OCI-LY1 (cell line): ENCODE results near the gene TMEM176A.

Experiments
- H2AFZ ChIP-seq: fragments of 200-600 bp; sonication (generic), shearing (Covaris generic); 2 replicates; pipeline ENCODE4 v1.6.0; 2014; ENCODE audit warnings: antibody characterized with exemption, mild to moderate bottlenecking, low read length
- H3F3A ChIP-seq: fragments of 200-600 bp; sonication (generic), shearing (Covaris generic); 2 replicates; pipeline ENCODE4 v1.6.0; 2014; ENCODE audit warnings: mild to moderate bottlenecking, antibody characterized with exemption, low read length, moderate library complexity; ENCODE audit not compliant: insufficient read depth
- H3K27ac ChIP-seq: fragments of 200-600 bp; sonication (generic); 2 replicates; pipeline ENCODE4 v1.5.1; 2014; ENCODE audit warnings: low read length, mixed run types, mild to moderate bottlenecking, low read depth; ENCODE audit not compliant: poor library complexity, severe bottlenecking
- H3K27me3 ChIP-seq: fragments of 200-600 bp; sonication (generic); 2 replicates; pipeline ENCODE4 v1.6.0; 2014; ENCODE audit warnings: antibody characterized with exemption, mild to moderate bottlenecking, low read length, moderate library complexity; ENCODE audit not compliant: insufficient read depth
- H3K36me3 ChIP-seq: fragments of 200-600 bp; sonication (generic); 2 replicates; pipeline ENCODE4 v1.6.1; 2014; ENCODE audit warnings: mild to moderate bottlenecking, antibody characterized with exemption, low read length, moderate library complexity, mixed read lengths; ENCODE audit not compliant: insufficient read depth
- H3K4me1 ChIP-seq: fragments of 200-600 bp; sonication (generic); 2 replicates; pipeline ENCODE4 v1.5.1; 2014; ENCODE audit warnings: mild to moderate bottlenecking, low read length, moderate library complexity; ENCODE audit not compliant: insufficient read depth, severe bottlenecking
- H3K4me2 ChIP-seq: fragments of 200-600 bp; sonication (generic), shearing (Covaris generic); 2 replicates; pipeline ENCODE4 v1.6.1; 2014; ENCODE audit warnings: low read length
- H3K4me3 ChIP-seq: fragments of 200-600 bp; sonication (generic); 2 replicates; pipeline ENCODE4 v1.5.1; 2014; ENCODE audit warnings: low read length, low read depth, mild to moderate bottlenecking, mixed read lengths; ENCODE audit not compliant: poor library complexity, severe bottlenecking
- H3K79me2 ChIP-seq: fragments of 200-600 bp; shearing (Covaris generic); 2 replicates; pipeline ENCODE4 v1.6.1; 2016; ENCODE audit warnings: mixed run types, low read length, mixed read lengths; ENCODE audit not compliant: insufficient read depth
- H3K9ac ChIP-seq: fragments of 200-600 bp; sonication (generic), shearing (Covaris generic); 2 replicates; pipeline ENCODE4 v1.6.1; 2014; ENCODE audit warnings: mild to moderate bottlenecking, low read length, mixed read lengths
- H3K9me2 ChIP-seq: fragments of 200-600 bp; sonication (generic), shearing (Covaris generic); 2 replicates; pipeline ENCODE4 v1.6.1; 2014; ENCODE audit warnings: low read depth, mild to moderate bottlenecking, low read length, mixed read lengths
- H3K9me3 ChIP-seq: fragments of 200-600 bp; shearing (Covaris generic); 2 replicates; pipeline ENCODE4 v1.6.1; 2014; ENCODE audit warnings: low read length, mixed read lengths
- H4K20me1 ChIP-seq: fragments of 200-600 bp; sonication (generic), shearing (Covaris generic); 2 replicates; pipeline ENCODE4 v1.6.0; 2016; ENCODE audit warnings: mild to moderate bottlenecking, low read length; ENCODE audit not compliant: insufficient read depth
- EZH2 ChIP-seq: fragments of 200-600 bp; sonication (generic), shearing (Covaris generic); IDR thresholded peaks from 2 replicates; pipeline ENCODE4 v1.8.0; 2017; ENCODE audit warnings: borderline replicate concordance, mixed run types, mild to moderate bottlenecking, antibody characterized with exemption, low read length, moderate library complexity, mixed read lengths
- TF ChIP-seq, protein P1 (sequence below): fragments of 200-600 bp; sonication (generic), shearing (Covaris generic); IDR thresholded peaks from 2 replicates; pipeline ENCODE4 v1.5.1; 2017; ENCODE audit warnings: mild to moderate bottlenecking, antibody characterized with exemption, low read length, moderate library complexity, mixed read lengths

The TMEM176A gene

DNA sequence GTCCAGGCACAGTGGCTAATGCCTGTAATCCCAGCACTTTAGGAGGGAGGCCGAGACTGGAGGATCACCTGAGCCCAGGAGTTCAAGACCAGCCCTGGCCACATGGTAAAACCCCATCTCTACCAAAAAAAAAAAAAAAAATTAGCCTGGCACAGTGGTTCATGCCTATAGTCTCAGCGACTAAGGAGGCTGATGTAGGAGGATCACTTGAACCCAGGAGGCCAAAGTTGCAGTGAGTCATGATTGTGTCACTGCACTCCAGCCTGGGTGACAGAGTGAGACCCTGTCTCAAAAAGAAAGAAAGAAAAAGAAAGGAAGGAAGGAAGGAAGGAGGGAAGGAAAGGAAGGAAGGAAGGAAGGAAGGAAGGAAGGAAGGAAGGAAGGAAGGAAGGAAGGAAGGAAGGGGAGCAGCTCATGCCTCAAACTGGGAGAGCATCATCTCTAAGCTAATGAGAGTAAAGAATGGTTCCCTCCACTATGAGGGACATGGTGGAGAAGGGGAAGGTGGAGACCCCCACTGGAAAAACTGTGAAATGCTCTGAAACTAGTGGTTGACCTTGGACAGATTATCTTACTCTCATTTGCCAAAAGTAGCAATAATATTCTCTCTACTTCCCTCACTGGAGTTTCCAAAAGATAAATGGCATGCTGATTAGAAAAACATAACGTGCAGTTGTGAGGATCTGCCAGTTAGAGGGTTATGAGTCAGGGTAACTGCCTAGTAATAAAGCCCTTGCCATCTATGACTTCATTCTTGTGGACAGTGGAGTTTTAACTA lies 46.6 kb upstream of the TMEM176A start:
- Histone ChIP-seq H3K36me3 (no peaks in the 10 kb centered on the region), H2AFZ (no peak overlapping the region), H3K9me3 (no peaks in the 10 kb centered on the region), H3K79me2 (no peaks in the 10 kb centered on the region), H3F3A (no peaks in the 10 kb centered on the region), H3K4me1 (no peaks in the 10 kb centered on the region), H3K9me2 (no peaks in the 10 kb centered on the region), H3K4me2 (no peak overlapping the region), H3K4me3 (no peak overlapping the region), H4K20me1 (no peaks in the 10 kb centered on the region), H3K27me3 (no peaks in the 10 kb centered on the region), H3K27ac (no peak overlapping the region), H3K9ac (no peak overlapping the region)
- TF ChIP-seq, protein P1, sequence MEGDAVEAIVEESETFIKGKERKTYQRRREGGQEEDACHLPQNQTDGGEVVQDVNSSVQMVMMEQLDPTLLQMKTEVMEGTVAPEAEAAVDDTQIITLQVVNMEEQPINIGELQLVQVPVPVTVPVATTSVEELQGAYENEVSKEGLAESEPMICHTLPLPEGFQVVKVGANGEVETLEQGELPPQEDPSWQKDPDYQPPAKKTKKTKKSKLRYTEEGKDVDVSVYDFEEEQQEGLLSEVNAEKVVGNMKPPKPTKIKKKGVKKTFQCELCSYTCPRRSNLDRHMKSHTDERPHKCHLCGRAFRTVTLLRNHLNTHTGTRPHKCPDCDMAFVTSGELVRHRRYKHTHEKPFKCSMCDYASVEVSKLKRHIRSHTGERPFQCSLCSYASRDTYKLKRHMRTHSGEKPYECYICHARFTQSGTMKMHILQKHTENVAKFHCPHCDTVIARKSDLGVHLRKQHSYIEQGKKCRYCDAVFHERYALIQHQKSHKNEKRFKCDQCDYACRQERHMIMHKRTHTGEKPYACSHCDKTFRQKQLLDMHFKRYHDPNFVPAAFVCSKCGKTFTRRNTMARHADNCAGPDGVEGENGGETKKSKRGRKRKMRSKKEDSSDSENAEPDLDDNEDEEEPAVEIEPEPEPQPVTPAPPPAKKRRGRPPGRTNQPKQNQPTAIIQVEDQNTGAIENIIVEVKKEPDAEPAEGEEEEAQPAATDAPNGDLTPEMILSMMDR = peak; percentile 64
- no peak for TF ChIP-seq EZH2

DNA sequence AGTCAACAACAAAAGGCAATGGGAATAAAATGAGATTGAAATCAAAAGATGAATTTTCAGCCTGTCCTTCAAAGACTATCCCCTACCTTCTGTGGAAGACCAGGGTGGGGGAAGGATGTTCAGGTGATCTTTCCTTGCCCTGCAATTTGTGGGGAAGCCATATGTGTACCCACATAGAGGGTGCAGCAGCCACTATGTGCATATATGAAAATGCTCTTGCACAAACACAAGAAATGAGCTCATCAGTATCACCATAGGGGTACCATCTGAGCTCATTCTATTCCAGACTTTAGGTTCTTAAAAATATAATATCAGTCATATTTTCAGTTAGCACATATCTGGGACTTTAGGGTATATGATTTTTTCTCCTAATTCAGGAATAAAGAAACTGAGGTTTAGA lies 45.6 kb upstream of the TMEM176A start:
- no peak overlapping the region for H3K27ac ChIP-seq
- TF ChIP-seq, protein P1 = no peak
- TF ChIP-seq EZH2 = no peak
- H3K4me2 ChIP-seq = no peak overlapping the region
- no peaks in the 10 kb centered on the region for H3K9me3 ChIP-seq
- no peaks in the 10 kb centered on the region; the same call in 1 of the 2 replicates for H3K9me2 ChIP-seq
- no peak overlapping the region for H2AFZ ChIP-seq
- no peaks in the 10 kb centered on the region for H3K79me2 ChIP-seq
- no peak overlapping the region for H3K9ac ChIP-seq
- no peaks in the 10 kb centered on the region for H3K4me1 ChIP-seq
- no peak overlapping the region for H3K4me3 ChIP-seq
- H3K36me3 ChIP-seq = no peaks in the 10 kb centered on the region
- H3F3A ChIP-seq = no peaks in the 10 kb centered on the region
- no peaks in the 10 kb centered on the region for H4K20me1 ChIP-seq
- no peaks in the 10 kb centered on the region for H3K27me3 ChIP-seq

DNA sequence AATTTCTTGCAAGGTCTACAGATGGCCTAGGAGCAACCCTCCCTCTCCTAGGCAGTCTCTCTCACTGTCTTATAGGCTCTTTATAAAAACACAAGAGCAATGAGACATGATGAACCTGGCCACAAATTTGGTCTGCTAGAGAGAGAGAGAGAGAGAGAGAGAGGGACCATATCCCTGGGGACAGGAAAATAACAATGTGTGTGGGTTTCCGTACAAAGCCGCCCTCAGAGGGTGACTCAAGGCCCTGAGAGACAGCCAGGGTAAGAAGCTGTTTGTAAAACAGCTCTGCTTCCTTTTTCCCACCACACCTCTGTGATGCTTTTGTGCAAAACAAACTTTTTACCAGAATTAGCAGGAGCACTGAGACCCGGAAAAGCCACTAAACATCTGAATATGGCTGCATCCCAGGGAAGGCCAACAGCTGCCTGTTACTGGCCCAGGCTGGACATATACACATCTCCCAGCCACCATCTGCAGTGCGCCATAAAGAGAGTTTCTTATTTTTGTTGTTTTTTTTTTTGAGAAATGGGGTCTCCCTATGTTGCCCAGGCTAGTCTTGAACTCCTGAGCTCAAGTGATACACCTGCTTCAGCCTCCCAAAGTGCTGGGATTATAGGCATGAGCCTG lies 45.0 kb upstream of the TMEM176A start:
- H3K9me2 ChIP-seq = no peaks in the 10 kb centered on the region; the same call in 1 of the 2 replicates
- H3F3A ChIP-seq = no peaks in the 10 kb centered on the region
- no peaks in the 10 kb centered on the region for H3K9me3 ChIP-seq
- no peak overlapping the region for H3K4me3 ChIP-seq
- H2AFZ ChIP-seq = no peak overlapping the region
- no peak overlapping the region for H3K9ac ChIP-seq
- H3K4me2 ChIP-seq = no peak overlapping the region
- no peaks in the 10 kb centered on the region for H4K20me1 ChIP-seq
- no peak for TF ChIP-seq EZH2
- TF ChIP-seq, protein P1 = no peak
- H3K79me2 ChIP-seq = no peaks in the 10 kb centered on the region
- H3K4me1 ChIP-seq = no peaks in the 10 kb centered on the region
- no peak overlapping the region for H3K27ac ChIP-seq
- H3K27me3 ChIP-seq = no peaks in the 10 kb centered on the region
- H3K36me3 ChIP-seq = no peaks in the 10 kb centered on the region
